ES-I3 (cell line): ENCODE results near the gene ATP6V1F.

ENCODE experiments used
- H3K36me3 ChIP-seq: 2 replicates; pipeline ENCODE4 v1.6.1; 2013; ENCODE audit warnings: mild to moderate bottlenecking, low read length, control low read depth, moderate library complexity; ENCODE audit not compliant: insufficient read depth
- H3K4me1 ChIP-seq: 2 replicates; pipeline ENCODE4 v1.6.1; 2013; ENCODE audit warnings: mild to moderate bottlenecking, control low read depth, low read length; ENCODE audit not compliant: insufficient read depth
- H3K9ac ChIP-seq: 2 replicates; pipeline ENCODE4 v1.6.1; 2013; ENCODE audit warnings: low read depth, mild to moderate bottlenecking, low read length, moderate library complexity
- H3K9me3 ChIP-seq: 2 replicates; pipeline ENCODE4 v1.6.1; 2013; ENCODE audit warnings: mild to moderate bottlenecking, low read length, moderate library complexity; ENCODE audit not compliant: control insufficient read depth, insufficient read depth

ATP6V1F gene

GRCh38 chr7:128899392-128899791, 36.7 kb downstream of the ATP6V1F start:
- Histone ChIP-seq H3K36me3 (no peaks in the 10 kb centered on the region), H3K9me3 (peaks cover 10% of the 10 kb centered on the region; the same call in 1 of the 2 replicates), H3K9ac (no peak overlapping the region), H3K4me1 (peaks cover 4% of the 10 kb centered on the region; the same call in 1 of the 2 replicates)

GRCh38 chr7:128900237-128900636, 37.6 kb downstream of the ATP6V1F start:
- H3K4me1 ChIP-seq: peaks cover 5% of the 10 kb centered on the region; the same call in 1 of the 2 replicates
- H3K9ac ChIP-seq: no peak overlapping the region
- H3K36me3 ChIP-seq: no peaks in the 10 kb centered on the region
- peaks cover 10% of the 10 kb centered on the region; the same call in 1 of the 2 replicates for H3K9me3 ChIP-seq

GRCh38 chr7:128902761-128903585, 40.3 kb downstream of the ATP6V1F start:
- Histone ChIP-seq H3K9me3 (peaks cover 10% of the 10 kb centered on the region; the same call in 1 of the 2 replicates), H3K4me1 (peaks cover 5% of the 10 kb centered on the region; the same call in 1 of the 2 replicates), H3K9ac (no peak overlapping the region), H3K36me3 (no peaks in the 10 kb centered on the region)

GRCh38 chr7:128903621-128904361, 41.1 kb downstream of the ATP6V1F start:
- Histone ChIP-seq H3K36me3 (no peaks in the 10 kb centered on the region), H3K9me3 (peaks cover 10% of the 10 kb centered on the region; the same call in 1 of the 2 replicates), H3K4me1 (peaks cover 5% of the 10 kb centered on the region; the same call in 1 of the 2 replicates), H3K9ac (no peak overlapping the region)

- Histone ChIP-seq H3K9ac (no peak overlapping the region), H3K36me3 (no peaks in the 10 kb centered on the region), H3K9me3 (peaks cover 5% of the 10 kb centered on the region; the same call in 1 of the 2 replicates), H3K4me1 (peaks cover 10% of the 10 kb centered on the region; the same call in 1 of the 2 replicates)
Measured at GRCh38 chr7:128904381-128905197, 41.9 kb downstream of the ATP6V1F start.

GRCh38 chr7:128906001-128906765, 43.5 kb downstream of the ATP6V1F start:
- Histone ChIP-seq H3K36me3 (no peaks in the 10 kb centered on the region), H3K4me1 (peaks cover 17% of the 10 kb centered on the region), H3K9me3 (no peaks in the 10 kb centered on the region), H3K9ac (no peak overlapping the region)

GRCh38 chr7:128906766-128907559, 44.3 kb downstream of the ATP6V1F start:
- H3K36me3 ChIP-seq: no peaks in the 10 kb centered on the region
- H3K9me3 ChIP-seq: no peaks in the 10 kb centered on the region
- peaks cover 24% of the 10 kb centered on the region for H3K4me1 ChIP-seq
- H3K9ac ChIP-seq: no peak overlapping the region

GRCh38 chr7:128908750-128909624, 46.3 kb downstream of the ATP6V1F start:
- H3K4me1 ChIP-seq: peaks cover 27% of the 10 kb centered on the region
- no peaks in the 10 kb centered on the region for H3K9me3 ChIP-seq
- H3K36me3 ChIP-seq: no peaks in the 10 kb centered on the region
- H3K9ac ChIP-seq: peak overlapping the region; percentile 68; the same call in 1 of the 2 replicates

- Histone ChIP-seq H3K4me1 (peaks cover 26% of the 10 kb centered on the region), H3K9me3 (no peaks in the 10 kb centered on the region), H3K36me3 (no peaks in the 10 kb centered on the region), H3K9ac (peak overlapping the region; percentile 68; the same call in 1 of the 2 replicates)
Measured at GRCh38 chr7:128909625-128910568, 47.2 kb downstream of the ATP6V1F start.

- H3K4me1 ChIP-seq: peaks cover 26% of the 10 kb centered on the region
- H3K9me3 ChIP-seq: no peaks in the 10 kb centered on the region
- H3K9ac ChIP-seq: peak within 1 kb of the TSS; percentile 68; the same call in 1 of the 2 replicates
Measured at GRCh38 chr7:128910569-128910945, 47.9 kb downstream of the ATP6V1F start, which contains the start of gene KCP. KCP (minus strand) TSS chr7:128910709; CDS start chr7:128910676, 33 bp downstream.

GRCh38 chr7:128911423-128912031, 48.9 kb downstream of the ATP6V1F start:
- H3K9me3 ChIP-seq: no peaks in the 10 kb centered on the region
- no peaks in the 10 kb centered on the region for H3K36me3 ChIP-seq
- H3K4me1 ChIP-seq: peaks cover 26% of the 10 kb centered on the region
- no peak overlapping the region for H3K9ac ChIP-seq

More at GRCh38 chr7:128910569-128910945, 47.9 kb downstream of the ATP6V1F start, which contains the start of gene KCP:
- no peaks in the 10 kb centered on the region for H3K36me3 ChIP-seq
